COLO668 (cell line): ENCODE results near the gene CPSF4.
"Not testable (repeated sequence)": the region's sequence is repeated elsewhere in the genome, so short reads cannot be mapped to it uniquely, and the experiment has no call there.

ENCODE experiments used
- DNase-seq: peaks from one replicate; lab custom pipeline; 2025; ENCODE audit not compliant: unreplicated experiment; lab: John Stamatoyannopoulos, UW

The CPSF4 gene

DNA sequence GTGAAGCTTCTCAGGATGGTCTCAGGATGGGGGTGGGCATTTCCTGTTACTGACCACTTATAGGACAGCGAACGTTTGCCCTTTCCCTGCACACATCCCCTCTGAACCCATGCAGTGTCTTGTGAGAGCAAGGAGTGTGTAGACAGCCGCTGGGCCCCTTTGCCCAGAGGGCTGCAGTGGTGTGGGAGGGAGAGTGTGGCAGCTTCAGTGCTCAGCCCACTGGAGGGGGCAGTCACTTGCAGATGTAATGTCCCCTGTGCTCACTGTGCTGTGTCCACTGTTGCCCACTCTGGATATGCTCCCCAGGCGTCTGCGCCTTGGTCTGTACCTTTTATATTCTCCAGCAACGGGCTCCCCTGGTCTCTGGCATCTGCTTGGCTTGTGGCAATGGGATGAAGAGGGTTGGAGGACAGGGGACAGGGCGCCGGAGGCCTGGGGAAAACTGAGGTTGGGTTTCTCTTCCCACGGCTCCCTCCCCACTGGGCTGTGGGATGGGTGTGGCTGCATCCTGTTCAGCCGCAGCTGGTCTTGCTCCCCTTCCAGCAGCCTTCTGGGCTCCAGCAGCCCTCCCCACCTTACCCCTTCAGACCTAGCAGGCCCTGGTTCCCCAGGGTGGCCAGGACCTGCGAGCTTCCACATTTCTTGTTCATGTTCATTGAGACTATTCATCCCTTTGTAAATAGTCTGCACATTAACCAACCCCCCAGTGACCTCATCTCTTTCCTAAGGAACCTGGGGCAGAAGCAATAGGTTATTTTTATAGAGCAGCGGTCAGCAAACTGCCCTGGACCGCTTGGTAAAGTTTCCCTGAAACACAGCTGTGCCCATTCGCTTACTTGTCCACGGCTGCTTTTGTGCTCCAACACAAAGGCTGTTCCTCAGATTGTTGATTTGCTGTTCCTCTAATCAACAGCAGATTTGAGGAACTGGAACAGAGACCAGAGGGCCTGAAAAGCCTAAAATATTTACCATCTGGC lies 40.0 kb downstream of the CPSF4 start:
- no peak for DNase-seq

- no peak for DNase-seq
Measured at GRCh38 chr7:99485094-99485493, 46.4 kb downstream of the CPSF4 start.

GRCh38 chr7:99489235-99489634 lies 50.5 kb downstream of the CPSF4 start:
- no peak for DNase-seq

- DNase-seq: no peak
Measured at GRCh38 chr7:99490878-99491277, 52.1 kb downstream of the CPSF4 start.

DNA sequence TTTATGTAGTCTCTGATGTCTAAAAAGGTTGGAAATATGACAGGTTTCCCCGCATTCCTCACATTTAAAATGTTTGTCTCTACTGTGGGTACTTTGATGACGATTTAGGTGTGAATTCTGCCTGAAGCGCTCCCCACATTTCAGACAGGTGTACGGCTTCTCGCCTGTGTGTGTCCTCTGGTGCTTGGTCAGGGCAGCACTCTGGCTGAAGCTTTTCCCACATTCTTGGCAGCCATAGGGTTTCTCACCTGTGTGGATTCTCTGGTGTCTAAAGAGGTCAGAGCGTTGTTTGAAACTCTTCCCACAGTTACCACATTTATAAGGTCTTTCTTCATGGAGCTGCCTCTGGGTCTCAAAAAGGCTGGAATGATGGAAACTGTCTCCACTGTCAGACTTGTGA lies 55.1 kb downstream of the CPSF4 start:
- DNase-seq: no peak

- DNase-seq: no peak
Measured at GRCh38 chr7:99497766-99498545, 59.2 kb downstream of the CPSF4 start.

DNA sequence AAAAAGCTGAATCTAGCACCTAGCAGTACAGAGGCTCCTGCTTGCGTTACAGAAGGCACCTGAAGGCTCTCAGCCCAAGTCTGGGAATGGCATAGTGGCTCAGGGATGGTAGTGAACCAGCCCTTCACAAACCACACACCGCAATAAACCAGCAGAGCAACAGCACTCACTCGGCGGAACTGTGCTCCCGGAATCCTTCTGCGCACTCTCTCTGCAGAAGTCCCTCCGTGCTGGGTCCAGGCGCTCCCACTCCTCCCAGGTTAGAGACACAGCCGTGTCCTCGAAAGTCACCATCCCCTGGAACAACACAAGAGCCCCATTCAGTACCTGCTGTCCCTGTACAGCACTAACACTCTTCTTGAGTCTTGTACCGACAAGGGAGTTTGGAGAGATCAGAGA lies 59.8 kb downstream of the CPSF4 start:
- DNase-seq: peak; percentile 11

DNA sequence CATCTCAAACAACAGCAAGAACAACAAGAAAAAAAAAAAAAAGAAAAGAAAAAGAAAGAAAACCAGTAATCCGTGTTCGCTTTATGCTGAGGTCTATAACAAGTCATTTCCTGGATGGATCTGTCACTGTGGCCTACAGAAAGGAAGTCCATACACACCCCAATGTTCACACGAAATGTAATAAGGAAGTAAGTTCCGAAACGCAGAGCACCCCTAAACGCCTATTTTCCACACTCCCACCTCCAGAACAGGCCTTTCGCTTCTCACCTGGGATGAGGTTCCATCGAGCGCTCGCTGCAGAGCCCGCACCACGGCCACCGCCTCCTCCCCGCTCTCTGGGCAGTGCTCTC lies 60.6 kb downstream of the CPSF4 start:
- no peak for DNase-seq

- peak; percentile 93 for DNase-seq
Measured at GRCh38 chr7:99499721-99500636, 61.2 kb downstream of the CPSF4 start, which contains the start of gene ZNF394. Gene ZNF394, minus strand, starts transcription at chr7:99500281. Its CDS starts 188 bp downstream, at chr7:99500093.

- DNase-seq: no peak
Measured at GRCh38 chr7:99500637-99501009, 61.9 kb downstream of the CPSF4 start.

DNA sequence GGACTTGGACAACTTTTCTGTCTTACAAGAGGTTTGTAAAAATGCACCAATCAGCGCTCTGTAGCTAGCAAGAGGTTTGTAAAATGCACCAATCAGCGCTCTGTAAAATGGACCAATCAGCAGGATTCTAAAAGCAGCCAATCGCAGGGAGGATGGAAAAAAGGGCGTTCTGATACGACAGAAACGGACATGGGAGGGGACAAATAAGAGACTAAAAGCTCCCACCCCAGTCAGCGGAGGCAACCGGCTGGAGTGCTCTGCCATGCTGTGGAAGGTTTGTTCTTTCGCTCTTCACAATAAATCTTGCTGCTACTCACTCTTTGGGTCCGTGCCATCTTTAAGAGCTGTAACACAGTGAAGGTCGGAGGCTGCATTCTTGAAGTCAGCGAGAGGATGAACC lies 62.5 kb downstream of the CPSF4 start:
- DNase-seq: not testable (repeated sequence)

DNA sequence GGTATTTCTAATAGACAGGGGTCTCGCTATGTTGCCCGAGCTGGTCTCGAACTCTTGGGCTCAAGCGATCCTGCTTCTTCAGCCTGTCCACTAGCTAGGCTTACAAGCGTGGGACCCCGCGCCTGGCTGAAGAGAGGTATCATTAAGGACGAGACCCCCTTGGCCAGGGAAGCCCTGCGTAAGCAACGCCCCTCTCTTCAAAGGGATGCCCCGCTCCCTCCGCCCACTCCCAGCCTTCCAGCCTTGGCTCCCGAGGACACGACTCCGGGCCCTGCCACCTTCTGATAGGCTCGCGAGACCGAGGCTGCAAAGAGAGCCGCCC lies 65.5 kb downstream of the CPSF4 start:
- DNase-seq: no peak

GRCh38 chr7:99504603-99505323 lies 66.0 kb downstream of the CPSF4 start, which contains the start of gene ZKSCAN5:
Gene ZKSCAN5, plus strand, starts transcription at chr7:99504662. Its CDS starts 1,383 bp downstream, at chr7:99506045.
- DNase-seq: peak; percentile 97

- no peak for DNase-seq
Measured at GRCh38 chr7:99505324-99505662, 66.5 kb downstream of the CPSF4 start.
